NCI-H1436 (cell line): ENCODE measurements around the gene OIT3.
"Not testable (repeated sequence)": the region's sequence is repeated elsewhere in the genome, so short reads cannot be mapped to it uniquely, and the experiment has no call there.

Experiments
- DNase-seq: peaks from one replicate; lab custom pipeline; 2025; lab: John Stamatoyannopoulos, UW

Gene OIT3

DNA sequence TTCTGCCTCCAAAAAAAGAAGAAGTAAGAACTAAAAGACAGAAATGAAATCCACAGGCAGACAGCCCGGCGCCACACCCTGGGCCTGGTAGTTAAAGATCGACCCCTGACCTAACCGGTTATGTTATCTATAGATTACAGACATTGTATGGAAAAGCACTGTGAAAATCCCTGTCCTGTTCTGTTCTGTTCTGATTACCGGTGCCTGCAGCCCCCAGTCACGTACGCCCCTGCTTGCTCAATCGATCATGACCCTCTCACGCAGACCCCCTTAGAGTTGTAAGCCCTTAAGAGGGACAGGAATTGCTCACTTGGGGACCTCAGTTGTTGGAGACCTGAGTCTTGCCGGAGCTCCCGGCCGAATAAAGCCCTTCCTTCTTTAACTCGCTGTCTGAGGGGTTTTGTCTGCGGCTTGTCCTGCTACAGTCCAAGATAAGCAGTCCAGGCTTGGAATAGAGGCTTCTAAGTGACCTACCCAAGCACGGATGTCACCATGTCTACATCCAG is 10.5 kb downstream of the OIT3 start:
- DNase-seq: not testable (repeated sequence)

DNA sequence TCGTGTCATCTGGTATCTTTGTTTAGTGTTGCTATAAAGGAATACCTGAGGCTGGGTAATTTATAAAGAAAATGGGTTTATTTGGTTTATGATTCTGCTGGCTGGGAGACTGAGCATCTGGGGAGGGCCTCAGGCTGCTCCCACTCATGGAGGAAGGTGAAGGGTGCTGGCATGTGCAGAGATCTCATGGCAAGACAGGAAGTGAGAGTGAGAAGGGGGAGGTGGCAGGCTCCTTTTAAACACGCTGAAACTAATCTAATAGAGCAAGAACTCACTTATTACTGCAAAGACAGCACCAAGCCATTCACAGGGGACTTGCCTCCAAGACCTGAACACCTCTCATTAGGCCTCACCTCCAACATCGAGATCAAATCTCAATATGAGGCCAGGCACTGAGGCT is 11.3 kb downstream of the OIT3 start:
- no peak for DNase-seq

DNA sequence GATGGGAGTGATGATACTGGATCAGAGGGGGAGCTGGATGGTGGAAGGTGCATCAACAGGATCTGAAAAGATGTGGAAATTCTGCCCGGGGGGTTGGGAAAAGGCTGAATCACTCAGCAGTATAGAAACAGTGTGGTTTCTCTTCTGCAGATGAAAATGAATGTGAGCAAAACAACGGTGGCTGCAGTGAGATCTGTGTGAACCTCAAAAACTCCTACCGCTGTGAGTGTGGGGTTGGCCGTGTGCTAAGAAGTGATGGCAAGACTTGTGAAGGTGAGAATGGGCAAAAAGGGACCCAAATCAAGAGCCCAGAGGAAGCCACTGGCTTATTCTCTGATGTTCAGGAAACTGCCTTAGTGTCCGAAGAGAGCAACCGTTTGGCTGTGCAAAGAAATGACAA is 12.9 kb downstream of the OIT3 start:
- no peak for DNase-seq

DNA sequence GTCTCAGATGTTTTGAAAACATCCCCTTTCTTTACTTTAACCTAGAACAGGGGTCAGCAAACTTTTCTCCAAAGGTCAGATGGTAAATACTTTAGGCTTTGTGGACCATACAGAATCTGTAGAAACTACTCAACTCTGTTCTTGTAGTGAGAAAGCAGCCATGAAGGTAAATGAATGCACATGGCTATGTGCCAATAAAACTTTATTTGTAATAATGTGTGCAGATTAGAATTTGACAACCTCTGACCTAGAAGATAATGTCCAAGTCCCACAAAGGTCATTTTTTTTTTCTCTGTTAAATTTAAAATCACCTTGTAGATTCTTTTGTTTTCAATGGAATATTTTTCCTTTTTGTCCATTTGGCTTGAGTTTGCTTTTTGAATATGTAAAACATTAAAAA is 17.2 kb downstream of the OIT3 start:
- no peak for DNase-seq

DNA sequence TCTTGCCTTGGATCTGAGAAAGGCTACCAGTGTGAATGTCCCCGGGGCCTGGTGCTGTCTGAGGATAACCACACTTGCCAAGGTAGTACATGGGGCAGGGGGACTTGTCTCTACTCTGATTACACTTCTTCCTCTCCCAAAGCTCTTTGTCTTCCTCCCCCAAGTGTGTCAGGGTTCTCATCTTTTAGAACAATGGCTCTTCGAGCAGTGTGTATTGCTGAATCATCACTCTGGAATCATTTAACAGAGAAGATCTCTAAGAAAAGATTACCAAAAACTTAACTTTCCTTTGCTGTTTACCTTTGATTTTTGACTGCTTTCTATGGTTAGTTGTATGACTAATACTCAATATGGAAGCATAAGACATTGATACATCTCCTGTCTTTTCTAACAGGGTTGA is 18.2 kb downstream of the OIT3 start:
- no peak for DNase-seq

DNA sequence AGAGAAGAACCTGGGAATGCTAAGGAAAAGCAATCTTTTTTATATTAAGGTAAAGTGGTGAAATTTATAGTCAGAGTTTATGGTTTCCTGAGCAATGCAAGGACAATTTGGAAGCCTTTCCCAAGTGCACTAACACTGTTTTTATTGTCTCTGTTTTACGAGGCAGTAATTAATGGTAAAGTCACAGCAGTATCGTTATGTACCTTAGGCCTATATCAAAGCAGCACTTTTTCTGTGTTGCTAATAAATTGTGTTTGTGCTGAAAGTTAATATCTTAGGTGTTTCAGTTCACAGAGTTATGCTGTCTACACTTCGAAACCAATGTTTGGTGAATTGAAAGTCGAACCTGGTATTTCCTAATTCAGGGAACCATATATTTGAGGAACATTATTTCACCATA is 19.2 kb downstream of the OIT3 start:
- DNase-seq: no peak

DNA sequence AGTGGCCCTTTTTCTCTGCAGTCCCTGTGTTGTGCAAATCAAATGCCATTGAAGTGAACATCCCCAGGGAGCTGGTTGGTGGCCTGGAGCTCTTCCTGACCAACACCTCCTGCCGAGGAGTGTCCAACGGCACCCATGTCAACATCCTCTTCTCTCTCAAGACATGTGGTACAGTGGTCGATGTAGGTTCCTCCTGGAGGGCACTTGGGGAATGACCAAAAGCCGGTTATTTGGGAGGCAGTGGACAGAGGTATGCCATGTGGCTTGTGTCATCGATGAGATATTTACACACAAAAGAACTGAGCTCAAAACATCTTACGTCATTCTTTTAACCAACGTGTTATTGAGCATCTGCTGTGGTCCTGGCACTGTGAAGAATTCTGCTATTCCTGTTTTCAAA is 19.7 kb downstream of the OIT3 start:
- DNase-seq: no peak

DNA sequence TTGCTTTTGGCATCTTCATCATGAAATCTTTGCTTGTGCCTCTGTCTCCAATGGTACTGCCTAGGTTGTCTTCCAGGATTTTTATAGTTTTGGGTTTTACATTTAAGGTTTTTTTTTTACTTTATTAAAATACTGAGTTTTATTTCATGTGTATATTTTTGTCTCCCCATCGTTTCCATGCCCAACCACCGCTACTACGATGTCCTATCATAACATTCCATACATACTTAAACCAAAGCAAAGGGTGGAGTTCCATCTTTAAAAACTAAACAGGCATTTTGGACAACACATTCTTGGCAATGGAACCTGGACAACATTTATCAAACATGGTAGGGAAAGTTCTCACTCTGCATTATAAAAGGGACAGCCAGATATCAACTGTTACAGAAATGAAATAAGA is 23.7 kb downstream of the OIT3 start:
- DNase-seq: not testable (repeated sequence)

DNA sequence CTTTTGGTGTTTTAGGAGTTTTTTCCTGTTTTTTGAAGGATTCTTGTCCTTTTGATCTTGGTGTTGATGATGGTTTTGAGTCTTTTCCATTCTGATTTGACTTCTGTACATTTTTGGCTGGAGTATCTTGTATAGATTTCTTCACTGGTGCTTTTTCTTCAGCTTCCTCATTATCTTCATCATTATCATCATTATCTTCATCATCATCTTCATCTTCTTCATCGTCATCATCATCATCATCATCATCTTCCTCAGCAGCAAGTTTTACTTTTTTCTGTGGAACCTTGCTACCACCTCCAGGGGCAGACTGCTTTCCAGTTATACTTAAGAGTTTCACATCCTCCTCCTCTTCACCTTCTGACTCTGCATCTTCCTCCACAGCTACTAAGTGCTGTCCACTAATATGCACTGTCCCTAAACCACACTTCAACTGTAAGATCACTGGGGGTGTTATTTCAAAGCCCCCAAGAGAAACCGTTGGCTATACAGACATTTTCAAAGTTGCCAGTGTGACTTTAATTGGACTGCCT is 24.3 kb downstream of the OIT3 start:
- DNase-seq: not testable (repeated sequence)

DNA sequence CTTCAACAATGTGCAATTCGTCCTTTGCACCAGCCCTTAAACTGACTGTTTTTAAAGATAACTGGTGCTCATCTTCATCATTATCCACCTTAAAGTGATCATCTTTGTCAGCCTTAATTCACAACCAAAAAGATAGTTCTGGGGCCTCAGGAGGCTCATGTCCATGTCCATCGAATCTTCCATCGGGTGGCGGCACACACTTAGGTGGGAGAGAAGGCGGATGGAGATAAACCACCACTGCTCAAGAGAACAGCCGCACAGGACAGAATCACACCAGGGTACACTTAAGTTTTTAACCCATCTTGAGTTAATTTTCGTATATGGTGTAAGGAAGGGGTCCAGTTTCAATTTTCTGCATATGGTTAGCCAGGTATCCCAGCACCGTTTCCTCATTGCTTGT is 24.8 kb downstream of the OIT3 start:
- no peak for DNase-seq

DNA sequence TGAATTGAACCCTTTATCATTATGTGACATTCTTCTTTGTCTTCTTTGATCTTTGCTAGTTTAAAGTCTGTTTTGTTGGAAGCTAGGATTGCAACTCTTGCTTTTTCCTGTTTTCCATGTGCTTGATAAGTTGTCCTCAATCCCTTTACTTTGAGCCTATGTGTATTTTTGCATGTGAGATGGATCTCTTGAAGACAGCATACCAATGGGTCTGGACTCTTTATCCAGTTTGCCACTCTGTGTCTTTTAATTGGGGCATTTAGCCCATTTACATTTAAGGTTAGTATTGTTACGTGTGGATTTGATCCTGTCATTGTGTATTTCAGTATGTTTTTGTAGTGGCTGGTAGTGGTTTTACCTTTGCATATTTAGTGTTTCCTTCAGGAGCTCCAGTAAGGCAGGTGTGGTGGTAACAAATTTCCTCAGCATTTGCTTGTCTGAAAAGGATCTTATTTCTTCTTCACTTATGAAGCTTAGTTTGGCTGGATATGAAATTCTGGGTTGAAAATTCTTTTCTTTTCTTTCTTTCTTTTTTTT is 27.7 kb downstream of the OIT3 start:
- DNase-seq: not testable (repeated sequence)

DNA sequence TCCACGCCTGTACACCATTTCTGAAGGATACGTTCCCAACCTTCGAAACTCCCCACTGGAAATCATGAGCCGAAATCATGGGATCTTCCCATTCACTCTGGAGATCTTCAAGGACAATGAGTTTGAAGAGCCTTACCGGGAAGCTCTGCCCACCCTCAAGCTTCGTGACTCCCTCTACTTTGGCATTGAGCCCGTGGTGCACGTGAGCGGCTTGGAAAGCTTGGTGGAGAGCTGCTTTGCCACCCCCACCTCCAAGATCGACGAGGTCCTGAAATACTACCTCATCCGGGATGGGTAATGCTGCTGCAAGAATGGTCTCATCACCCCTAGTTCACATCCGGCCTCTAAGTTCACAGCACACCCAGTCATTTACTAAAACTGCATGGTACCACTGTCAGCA is 30.8 kb downstream of the OIT3 start:
- DNase-seq: no peak

DNA sequence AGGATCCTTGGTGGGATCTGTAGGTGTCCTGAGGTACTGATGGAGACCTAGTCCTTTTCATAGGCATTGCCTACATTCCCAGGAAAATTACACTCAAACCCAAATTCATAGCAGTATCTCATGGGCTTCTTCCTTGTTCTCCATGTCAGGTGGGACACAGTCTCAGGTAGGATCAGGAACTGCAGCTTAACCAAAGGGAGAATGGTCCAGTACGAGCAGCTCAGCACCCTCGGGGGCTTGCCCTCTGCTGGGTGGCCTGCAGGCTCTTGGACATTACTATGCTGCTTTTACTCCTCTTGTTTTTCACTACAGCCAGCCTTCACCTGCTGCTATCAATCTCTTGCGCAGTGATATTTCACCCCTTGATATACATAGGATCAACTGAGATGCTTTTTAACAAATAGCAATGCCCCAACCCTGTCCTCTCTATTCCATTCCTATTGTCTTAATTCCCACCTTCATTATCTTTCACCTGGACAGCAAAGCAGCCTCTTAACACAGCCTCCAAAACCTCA is 32.5 kb downstream of the OIT3 start:
- DNase-seq: no peak

DNA sequence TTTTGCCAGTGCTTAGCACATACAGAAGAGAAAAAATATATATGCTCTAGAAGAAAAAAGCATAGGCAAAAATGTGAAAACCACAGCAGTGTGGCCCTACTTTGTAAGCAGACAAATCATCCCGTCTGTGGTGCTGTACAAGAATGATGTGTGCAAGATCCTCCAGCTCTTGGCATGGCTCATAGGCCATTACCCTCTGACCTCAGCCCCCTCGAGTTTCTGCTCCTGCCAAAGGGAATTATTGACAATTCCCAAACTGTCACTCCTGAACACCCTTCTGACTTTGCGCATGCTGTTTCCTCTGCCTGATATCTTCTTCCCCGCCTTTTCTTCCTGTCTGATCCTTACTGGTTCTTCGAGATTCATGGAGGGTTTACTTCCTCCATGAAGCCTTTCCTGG is 33.9 kb downstream of the OIT3 start:
- no peak for DNase-seq

DNA sequence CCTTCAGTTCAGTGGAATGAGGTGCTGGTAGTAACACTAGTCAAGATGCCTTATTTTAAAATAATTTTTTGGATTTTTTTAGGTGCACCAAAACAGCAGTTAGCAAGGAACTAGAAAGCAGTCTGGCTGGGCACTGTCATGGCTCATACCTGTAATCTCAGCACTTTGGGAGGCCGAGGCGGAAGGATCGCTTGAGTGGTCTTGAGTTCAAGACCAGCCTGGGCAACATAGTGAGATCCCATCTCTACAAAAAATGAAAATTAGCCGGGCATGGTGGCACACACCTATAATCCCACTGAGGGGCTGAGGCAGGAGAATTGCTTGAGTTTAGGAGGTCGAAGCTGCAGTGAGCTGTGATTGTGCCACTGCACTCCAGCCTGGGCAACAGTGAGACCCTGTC is 35.3 kb downstream of the OIT3 start:
- no peak for DNase-seq

DNA sequence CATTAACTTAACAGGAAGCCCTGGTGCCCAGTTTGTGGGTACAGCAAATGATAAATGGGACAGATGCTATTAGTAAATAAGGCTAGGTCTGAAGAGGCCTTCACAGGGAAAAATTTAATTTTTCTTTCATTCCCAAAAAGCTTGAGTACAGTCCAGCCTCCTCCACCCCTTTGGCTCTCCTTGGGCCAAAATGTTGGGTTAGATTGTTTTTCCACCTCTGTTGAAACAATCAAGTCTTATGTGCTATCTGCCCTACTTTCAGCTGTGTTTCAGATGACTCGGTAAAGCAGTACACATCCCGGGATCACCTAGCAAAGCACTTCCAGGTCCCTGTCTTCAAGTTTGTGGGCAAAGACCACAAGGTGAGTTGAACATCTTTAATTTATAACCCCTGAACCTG is 36.7 kb downstream of the OIT3 start:
- DNase-seq: no peak

DNA sequence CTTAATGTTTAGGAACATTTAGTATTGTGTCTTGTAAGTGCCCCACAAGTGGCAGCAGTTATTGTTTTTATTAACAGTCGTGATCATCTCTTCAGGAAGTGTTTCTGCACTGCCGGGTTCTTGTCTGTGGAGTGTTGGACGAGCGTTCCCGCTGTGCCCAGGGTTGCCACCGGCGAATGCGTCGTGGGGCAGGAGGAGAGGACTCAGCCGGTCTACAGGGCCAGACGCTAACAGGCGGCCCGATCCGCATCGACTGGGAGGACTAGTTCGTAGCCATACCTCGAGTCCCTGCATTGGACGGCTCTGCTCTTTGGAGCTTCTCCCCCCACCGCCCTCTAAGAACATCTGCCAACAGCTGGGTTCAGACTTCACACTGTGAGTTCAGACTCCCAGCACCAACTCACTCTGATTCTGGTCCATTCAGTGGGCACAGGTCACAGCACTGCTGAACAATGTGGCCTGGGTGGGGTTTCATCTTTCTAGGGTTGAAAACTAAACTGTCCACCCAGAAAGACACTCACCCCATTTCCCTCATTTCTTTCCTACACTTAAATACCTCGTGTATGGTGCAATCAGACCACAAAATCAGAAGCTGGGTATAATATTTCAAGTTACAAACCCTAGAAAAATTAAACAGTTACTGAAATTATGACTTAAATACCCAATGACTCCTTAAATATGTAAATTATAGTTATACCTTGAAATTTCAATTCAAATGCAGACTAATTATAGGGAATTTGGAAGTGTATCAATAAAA is 38.9 kb downstream of the OIT3 start:
- no peak for DNase-seq

DNA sequence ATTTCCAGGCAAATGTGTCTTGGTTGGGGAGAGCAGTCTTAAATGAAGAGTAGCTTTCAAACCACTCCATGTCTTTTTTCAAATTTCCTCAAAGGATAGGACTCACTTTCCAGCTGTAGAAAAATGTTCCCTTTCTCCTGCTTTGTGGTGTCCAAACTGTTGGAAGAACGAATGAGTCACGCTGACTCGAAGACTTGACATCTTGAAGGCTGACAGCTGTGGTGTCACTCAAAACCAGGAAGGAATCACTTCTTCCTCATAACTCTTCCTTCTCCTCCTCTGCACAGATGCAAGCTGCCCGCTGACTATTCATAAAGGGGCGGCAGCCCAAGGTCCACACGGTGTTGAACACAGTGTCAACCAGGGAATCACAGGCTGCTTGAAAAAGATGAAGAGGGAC is 41.8 kb downstream of the OIT3 start:
- no peak for DNase-seq

DNA sequence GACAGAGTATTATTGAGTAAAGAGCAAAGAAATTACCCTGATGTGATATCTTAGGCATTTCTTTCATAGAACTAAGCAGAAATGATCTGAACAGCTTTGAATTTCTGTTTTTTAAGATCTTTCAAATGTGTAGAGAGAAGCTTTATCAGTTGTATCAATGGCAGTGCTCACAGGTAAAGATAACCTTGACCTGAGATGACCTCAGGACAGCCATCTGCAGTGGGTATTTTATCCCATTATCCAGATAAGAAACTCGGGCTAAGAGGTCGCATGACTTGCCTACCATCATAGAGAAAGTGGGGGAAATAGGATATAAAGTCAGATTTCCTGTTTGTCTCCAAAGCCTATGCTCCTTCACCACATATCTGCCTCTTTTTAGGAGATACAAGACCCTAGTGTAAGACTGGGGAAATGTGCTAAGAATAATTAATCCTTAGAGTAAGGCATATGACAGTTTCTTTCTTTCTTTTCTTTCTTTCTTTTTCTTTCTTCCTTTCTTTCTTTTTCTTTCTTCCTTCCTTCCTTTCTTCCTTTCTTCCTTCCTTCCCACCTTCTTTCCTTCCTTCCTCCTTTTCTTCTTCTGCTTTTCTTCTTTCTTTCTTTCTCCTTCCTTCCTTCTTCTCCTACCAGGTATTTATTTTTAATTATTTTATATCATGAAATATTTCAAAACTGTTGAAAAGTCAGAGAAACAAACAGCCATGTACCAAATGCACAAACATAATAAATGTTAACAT is 50.1 kb downstream of the OIT3 start:
- DNase-seq: no peak

DNA sequence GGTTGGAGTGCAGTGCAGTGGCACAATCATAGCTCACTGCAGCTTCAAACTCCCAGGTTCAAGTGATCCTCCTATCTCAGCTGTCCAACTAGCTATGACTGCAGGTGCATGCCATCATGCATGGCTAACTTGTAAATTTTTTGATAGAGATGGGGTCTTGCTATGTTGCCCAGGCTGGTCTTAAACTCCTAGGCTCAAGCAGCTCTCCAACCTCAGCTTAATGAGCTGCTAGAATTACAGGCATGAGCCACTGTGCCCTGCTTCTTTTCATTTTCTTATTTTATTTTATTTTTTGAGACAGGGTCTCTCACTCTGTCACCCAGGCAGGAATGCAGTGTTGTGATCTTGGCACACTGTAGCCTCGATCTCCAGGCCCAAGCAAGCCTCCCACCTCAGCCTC is 53.4 kb downstream of the OIT3 start:
- no peak for DNase-seq

DNA sequence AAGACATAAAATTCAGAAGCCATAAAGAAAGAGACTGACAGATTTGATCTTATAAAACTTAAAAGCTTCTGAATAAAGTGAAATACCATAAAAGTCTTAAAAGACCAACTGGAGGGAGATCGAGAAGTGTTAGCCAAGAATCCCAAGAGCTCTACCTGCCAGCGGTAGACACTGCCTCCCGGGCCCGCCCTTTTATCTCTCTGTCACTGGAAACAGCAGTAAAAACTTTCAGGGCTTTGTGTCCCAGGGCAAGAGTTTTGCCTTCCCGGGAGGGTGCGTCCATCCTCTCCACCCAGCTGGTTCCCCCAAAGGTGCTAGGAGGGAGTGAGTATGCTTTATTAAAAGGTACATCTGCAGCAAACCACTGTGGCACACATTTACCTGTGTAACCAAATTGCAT is 55.2 kb downstream of the OIT3 start:
- DNase-seq: no peak

DNA sequence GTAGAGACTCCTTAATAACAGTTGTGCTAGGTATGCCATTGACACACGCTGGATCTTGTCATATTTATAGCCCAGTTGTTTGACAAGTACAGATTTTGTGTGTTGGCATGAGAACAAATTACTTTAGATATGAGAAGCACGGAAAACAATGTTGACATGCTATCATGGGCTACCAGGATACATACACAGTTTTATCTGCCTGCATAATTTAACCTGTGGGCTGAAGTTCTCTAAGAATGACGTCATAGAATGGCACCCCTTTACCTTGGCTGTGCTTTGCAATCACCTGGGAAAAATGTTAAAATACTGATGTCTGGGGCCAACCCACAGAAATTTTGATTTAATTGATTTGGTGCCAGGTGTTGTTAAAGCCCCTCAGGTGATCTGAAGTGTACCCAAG is 58.2 kb downstream of the OIT3 start:
- DNase-seq: no peak

DNA sequence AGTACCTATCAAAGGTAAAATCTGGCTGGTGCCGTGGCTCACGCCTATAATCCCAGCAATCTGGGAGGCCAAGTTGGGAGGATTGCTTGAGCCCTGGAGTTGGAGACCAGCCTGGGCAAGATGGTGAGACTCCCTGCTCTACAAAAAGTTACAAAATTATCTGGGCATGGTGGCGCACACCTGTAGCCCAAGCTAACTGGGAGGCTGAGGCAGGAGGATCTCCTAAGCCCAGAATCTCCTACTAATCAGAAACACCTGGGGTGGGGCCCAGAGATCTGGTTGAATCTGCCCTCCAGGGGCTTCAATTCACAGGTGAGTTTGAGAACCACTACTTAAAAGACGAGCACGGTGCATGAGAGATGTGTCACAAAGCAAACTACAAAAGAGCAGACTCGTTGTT is 58.6 kb downstream of the OIT3 start:
- no peak for DNase-seq
